GM23248 (cell line): ENCODE data around the gene CTCF. TPM values are rescaled to one million over a fixed set of nuclear protein-coding genes. Genes with fewer than 3 reads are reported as not detected.

ENCODE experiments used
- DNase-seq: peaks from one replicate; pipeline ENCODE4 v3.0.0-alpha.2; 2015
- H2AFZ ChIP-seq: fragments of 200-600 bp; sonication (generic); 2 replicates; pipeline ENCODE4 v1.6.1; 2016; ENCODE audit warnings: antibody characterized with exemption
- H3F3A ChIP-seq: fragments of 200-600 bp; sonication (generic); 2 replicates; pipeline ENCODE4 v1.6.1; 2016; ENCODE audit warnings: mild to moderate bottlenecking, antibody characterized with exemption, mixed run types; ENCODE audit not compliant: insufficient read depth
- H3K27ac ChIP-seq: fragments of 200-600 bp; sonication (generic); 2 replicates; pipeline ENCODE4 v1.5.1; 2016; ENCODE audit warnings: mild to moderate bottlenecking
- H3K27me3 ChIP-seq: fragments of 200-600 bp; sonication (generic); replicated peaks from 2 replicates; pipeline ENCODE4 v1.6.1; 2016; ENCODE audit warnings: mild to moderate bottlenecking; ENCODE audit not compliant: insufficient read depth
- H3K36me3 ChIP-seq: fragments of 200-600 bp; sonication (generic); 2 replicates; pipeline ENCODE4 v1.6.1; 2016; ENCODE audit warnings: low read depth, mild to moderate bottlenecking
- H3K4me1 ChIP-seq: fragments of 200-600 bp; sonication (generic); 2 replicates; pipeline ENCODE4 v1.6.1; 2016; ENCODE audit warnings: mild to moderate bottlenecking; ENCODE audit not compliant: insufficient read depth
- H3K4me2 ChIP-seq: fragments of 200-600 bp; sonication (generic); one replicate; pipeline ENCODE4 v1.6.1; 2016; ENCODE audit warnings: mild to moderate bottlenecking; ENCODE audit not compliant: unreplicated experiment
- H3K4me3 ChIP-seq: fragments of 200-600 bp; sonication (generic); 2 replicates; pipeline ENCODE4 v1.5.1; 2016; ENCODE audit warnings: mild to moderate bottlenecking
- H3K79me2 ChIP-seq: fragments of 200-600 bp; sonication (generic); 2 replicates; pipeline ENCODE4 v1.6.1; 2016; ENCODE audit warnings: mild to moderate bottlenecking; ENCODE audit not compliant: insufficient read depth
- H3K9ac ChIP-seq: fragments of 200-600 bp; sonication (generic); 2 replicates; pipeline ENCODE4 v1.6.1; 2016; ENCODE audit warnings: mild to moderate bottlenecking
- H3K9me2 ChIP-seq: fragments of 200-600 bp; sonication (generic); 2 replicates; pipeline ENCODE4 v1.6.1; 2016; ENCODE audit warnings: mixed run types, mild to moderate bottlenecking, moderate library complexity; ENCODE audit not compliant: insufficient read depth
- H3K9me3 ChIP-seq: fragments of 200-600 bp; sonication (generic); one replicate; pipeline ENCODE4 v1.6.1; 2017; ENCODE audit warnings: low read depth
- H4K20me1 ChIP-seq: fragments of 200-600 bp; sonication (generic); 2 replicates; pipeline ENCODE4 v1.6.0; 2016; ENCODE audit not compliant: insufficient read depth
- EZH2 ChIP-seq: fragments of 200-600 bp; sonication (generic); IDR thresholded peaks from 2 replicates; pipeline ENCODE4 v1.6.1; 2018; ENCODE audit warnings: antibody characterized with exemption, mild to moderate bottlenecking; ENCODE audit not compliant: insufficient read depth, poor library complexity, severe bottlenecking
- EZH2phosphoT487 ChIP-seq: fragments of 200-600 bp; sonication (generic); IDR thresholded peaks from 2 replicates; pipeline ENCODE4 v1.6.1; 2018; ENCODE audit warnings: antibody characterized with exemption, moderate library complexity, mild to moderate bottlenecking, low read depth; ENCODE audit not compliant: insufficient read depth
- WGBS, 2 experiments: methylation state at CpG; one replicate each; pipeline ENCODE4 v1.1.6; 2015 to 2017; ENCODE audit warnings: low lambda C conversion rate in 2 of 2, low coverage in 1 of 2; ENCODE audit errors: missing lambda C conversion rate in 2 of 2; 5-methylcytosine and 5-hydroxymethylcytosine counted together
- in situ Hi-C: fragments of 300-500 bp; cut with MboI; formaldehyde crosslinking; loops from 2 replicates; pipeline ENCODE4 v1.15.0; 2020
- polyA plus RNA-seq: library from polyadenylated mRNA; unstranded; fragments of >200 nt; fragmentation: Nextera tagmentation; extraction: Ambion mirVana; gene quantifications from 2 replicates; pipeline ENCODE4 v1.2.1, GENCODE V29; 2016
- total RNA-seq: library from RNA; depleted of rRNA; stranded (reverse); fragments of >200 nt; shearing (Covaris generic); gene quantifications from 2 replicates; pipeline ENCODE4 v1.2.3, GENCODE V29; 2014

The CTCF gene
- total and polyA plus RNA-seq, 2 experiments from 2014 or later: 19.6 to 21.9 TPM

- H3K79me2 ChIP-seq: peaks cover 13% of the 10 kb centered on the region
- H2AFZ ChIP-seq: no peak overlapping the region
- in situ Hi-C loops: no loop called here
- H3F3A ChIP-seq: peaks cover 9% of the 10 kb centered on the region
- H3K4me3 ChIP-seq: no peak overlapping the region
- H3K27me3 ChIP-seq: no peaks in the 10 kb centered on the region
- H3K9me3 ChIP-seq: no peaks in the 10 kb centered on the region
- 81 to 88% methylated on average over 6 of the region's 6 CpGs for WGBS, 2 experiments
- H4K20me1 ChIP-seq: no peaks in the 10 kb centered on the region
- H3K27ac ChIP-seq: no peak overlapping the region
- TF ChIP-seq EZH2 (no peak), EZH2phosphoT487 (no peak)
- no peak for DNase-seq
- no peak overlapping the region for H3K9ac ChIP-seq
- no peak overlapping the region for H3K4me2 ChIP-seq
- no peaks in the 10 kb centered on the region for H3K4me1 ChIP-seq
- peaks cover 25% of the 10 kb centered on the region for H3K36me3 ChIP-seq
- no peaks in the 10 kb centered on the region for H3K9me2 ChIP-seq
Observed at GRCh38 chr16:67543582-67543981, 18.7 kb upstream of the CTCF start.

DNA sequence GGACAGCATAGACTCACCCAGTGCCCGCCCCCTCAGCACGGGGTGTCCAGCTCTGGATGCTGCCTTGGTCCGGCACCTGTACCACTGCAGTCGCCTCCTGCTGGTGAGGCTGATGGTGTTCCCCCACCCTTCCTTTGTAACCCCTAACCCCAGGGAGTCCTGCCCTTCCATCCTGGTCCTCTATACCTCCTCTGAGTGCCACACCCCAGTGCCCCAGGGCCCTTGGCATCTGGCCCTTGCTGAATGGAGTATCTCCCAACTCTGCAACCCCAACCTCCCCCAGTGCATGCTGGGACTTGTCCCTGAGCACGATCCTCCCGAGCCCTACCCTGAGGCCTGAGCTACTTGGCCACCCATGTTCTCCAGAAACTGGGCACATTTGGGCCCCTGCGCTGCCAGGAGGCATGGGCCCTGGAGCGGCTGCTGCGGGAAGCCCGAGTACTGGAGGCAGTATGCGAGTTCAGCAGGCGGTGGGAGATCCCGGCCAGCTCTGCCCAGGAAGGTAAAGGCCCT is 17.9 kb upstream of the CTCF start:
- Histone ChIP-seq H3K9me2 (no peaks in the 10 kb centered on the region), H3K27me3 (no peaks in the 10 kb centered on the region), H3K27ac (no peak overlapping the region), H3K4me2 (no peak overlapping the region), H2AFZ (no peak overlapping the region), H3K36me3 (peaks cover 25% of the 10 kb centered on the region), H3K9ac (no peak overlapping the region), H3K4me1 (no peaks in the 10 kb centered on the region), H3K4me3 (no peak overlapping the region), H3K79me2 (peaks cover 5% of the 10 kb centered on the region; the same call in 1 of the 2 replicates), H3F3A (peaks cover 12% of the 10 kb centered on the region), H3K9me3 (no peaks in the 10 kb centered on the region), H4K20me1 (no peaks in the 10 kb centered on the region)
- no peak for DNase-seq
- 75 to 82% methylated on average over 13 of the region's 13 CpGs for WGBS, 2 experiments
- no peak for TF ChIP-seq EZH2
- TF ChIP-seq EZH2phosphoT487: no peak
- in situ Hi-C loops: no loop called here

DNA sequence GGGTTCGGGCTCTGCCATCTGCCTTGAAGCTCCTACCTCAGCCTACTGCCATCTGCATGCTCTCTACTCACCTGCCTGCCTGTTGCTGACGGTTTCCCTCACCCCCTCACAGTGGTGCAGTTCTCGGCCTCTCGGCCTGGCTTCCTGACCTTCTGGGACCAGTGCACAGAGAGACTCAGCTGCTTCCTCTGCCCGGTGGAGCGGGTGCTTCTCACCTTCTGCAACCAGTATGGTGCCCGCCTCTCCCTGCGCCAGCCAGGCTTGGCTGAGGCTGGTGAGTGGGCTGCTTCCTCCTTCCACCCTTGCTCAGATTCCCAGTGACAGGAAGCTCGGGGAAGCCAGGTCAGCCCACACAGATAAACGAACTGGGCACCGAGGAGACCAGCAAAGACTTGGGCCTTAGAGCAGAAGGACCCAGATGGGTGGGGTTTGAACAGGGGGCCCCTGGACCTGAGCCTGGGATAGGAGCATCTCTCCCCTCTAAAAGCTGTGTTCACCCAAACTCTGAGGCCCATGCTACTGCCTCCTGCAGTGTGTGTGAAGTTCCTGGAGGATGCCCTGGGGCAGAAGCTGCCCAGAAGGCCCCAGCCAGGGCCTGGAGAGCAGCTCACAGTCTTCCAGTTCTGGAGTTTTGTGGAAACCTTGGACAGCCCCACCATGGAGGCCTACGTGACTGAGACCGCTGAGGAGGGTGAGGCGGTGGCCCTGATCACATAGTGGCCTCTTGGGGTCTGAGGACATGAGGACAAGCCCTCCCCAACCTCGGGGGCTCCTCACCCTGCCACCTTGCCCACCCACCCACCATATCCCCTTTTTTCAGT is 17.3 kb upstream of the CTCF start:
- Histone ChIP-seq H3K9ac (no peak overlapping the region), H3K4me2 (no peak overlapping the region), H3K9me3 (no peaks in the 10 kb centered on the region), H3K27me3 (no peaks in the 10 kb centered on the region), H2AFZ (no peak overlapping the region), H3K4me1 (no peaks in the 10 kb centered on the region), H3F3A (peaks cover 12% of the 10 kb centered on the region), H3K9me2 (no peaks in the 10 kb centered on the region), H3K79me2 (0 out of 2 replicates have a peak, but pooled peaks cover 4% of the 10 kb centered on the region), H4K20me1 (no peaks in the 10 kb centered on the region), H3K36me3 (peaks cover 25% of the 10 kb centered on the region), H3K4me3 (no peak overlapping the region), H3K27ac (no peak overlapping the region)
- TF ChIP-seq EZH2phosphoT487: no peak
- TF ChIP-seq EZH2: no peak
- WGBS, 2 experiments: 88 to 93% methylated on average over 14 to 15 of the region's 15 CpGs
- DNase-seq: no peak
- in situ Hi-C loops: no loop called here

- no peaks in the 10 kb centered on the region for H4K20me1 ChIP-seq
- WGBS, 2 experiments: 92 to 94% methylated on average over 11 to 14 of the region's 14 CpGs
Observed at GRCh38 chr16:67545665-67546024, 16.7 kb upstream of the CTCF start.

More at GRCh38 chr16:67545665-67546024, 16.7 kb upstream of the CTCF start:
- Histone ChIP-seq H3K4me1 (no peaks in the 10 kb centered on the region), H3K9me2 (no peaks in the 10 kb centered on the region), H3F3A (peaks cover 12% of the 10 kb centered on the region), H3K4me3 (no peak overlapping the region), H3K79me2 (no peaks in the 10 kb centered on the region), H2AFZ (no peak overlapping the region), H3K9ac (no peak overlapping the region), H3K27ac (no peak overlapping the region), H3K27me3 (no peaks in the 10 kb centered on the region), H3K4me2 (no peak overlapping the region), H3K9me3 (no peaks in the 10 kb centered on the region), H3K36me3 (peaks cover 25% of the 10 kb centered on the region)
- TF ChIP-seq EZH2phosphoT487 (no peak), EZH2 (no peak)
- in situ Hi-C loops: no loop called here
- no peak for DNase-seq
